Neural cell (in vitro differentiated cells): Measurements from ENCODE around the gene ADGRD1. TPM values are rescaled to one million over a fixed set of nuclear protein-coding genes. Genes with fewer than 3 reads are reported as not detected.

Experiments used
- H2AFZ ChIP-seq: fragments of 200-600, 300-800 bp; sonication (generic), shearing (Covaris generic); 2 replicates; pipeline ENCODE4 v1.6.0; 2014; ENCODE audit warnings: low read depth, mild to moderate bottlenecking, antibody characterized with exemption, low read length, moderate library complexity
- H3F3A ChIP-seq: fragments of 200-600 bp; shearing (Covaris generic); 2 replicates; pipeline ENCODE4 v1.6.1; 2016; ENCODE audit warnings: mild to moderate bottlenecking, moderate library complexity, mixed read lengths, antibody characterized with exemption, low read length; ENCODE audit not compliant: insufficient read depth, poor library complexity, severe bottlenecking
- H3K27ac ChIP-seq: fragments of 200-600, 300-800 bp; sonication (generic), shearing (Covaris generic); 2 replicates; pipeline ENCODE4 v1.5.1; 2014; ENCODE audit warnings: mild to moderate bottlenecking, low read length, moderate library complexity
- H3K27me3 ChIP-seq: fragments of 300-800, 200-600 bp; sonication (generic), shearing (Covaris generic); 2 replicates; pipeline ENCODE4 v1.6.0; 2014; ENCODE audit warnings: mild to moderate bottlenecking, low read depth, low read length, moderate library complexity; ENCODE audit not compliant: insufficient read depth
- H3K36me3 ChIP-seq: fragments of 300-800, 200-600 bp; sonication (generic), shearing (Covaris generic); 2 replicates; pipeline ENCODE4 v1.5.1; 2014; ENCODE audit warnings: mild to moderate bottlenecking, antibody characterized with exemption, low read length, moderate library complexity; ENCODE audit not compliant: insufficient read depth
- H3K4me2 ChIP-seq: fragments of 300-800, 200-600 bp; sonication (generic), shearing (Covaris generic); 2 replicates; pipeline ENCODE4 v1.6.0; 2014; ENCODE audit warnings: mild to moderate bottlenecking, low read length
- H3K4me3 ChIP-seq: fragments of 300-800, 200-600 bp; sonication (generic), shearing (Covaris generic); 2 replicates; pipeline ENCODE4 v1.5.1; 2014; ENCODE audit warnings: mild to moderate bottlenecking, low read length, moderate library complexity
- H3K79me2 ChIP-seq: fragments of 200-600 bp; shearing (Covaris generic); replicated peaks from 2 replicates; pipeline ENCODE4 v1.6.0; 2014; ENCODE audit warnings: mild to moderate bottlenecking, low read length, moderate library complexity; ENCODE audit not compliant: insufficient read depth
- H3K9ac ChIP-seq: fragments of 300-800, 200-600 bp; sonication (generic), shearing (Covaris generic); 2 replicates; pipeline ENCODE4 v1.6.1; 2016; ENCODE audit warnings: mild to moderate bottlenecking, low read length, mixed read lengths
- H3K9me2 ChIP-seq: fragments of 200-600 bp; shearing (Covaris generic); 2 replicates; pipeline ENCODE4 v1.6.1; 2016; ENCODE audit warnings: mild to moderate bottlenecking, low read length, mixed read lengths; ENCODE audit not compliant: insufficient read depth
- H3K9me3 ChIP-seq: fragments of 200-600, 300-800 bp; sonication (generic), shearing (Covaris generic); 2 replicates; pipeline ENCODE4 v1.6.1; 2016; ENCODE audit warnings: mild to moderate bottlenecking, mixed run types, low read length, moderate library complexity, mixed read lengths
- H4K20me1 ChIP-seq: fragments of 200-600 bp; shearing (Covaris generic); 2 replicates; pipeline ENCODE4 v1.6.1; 2016; ENCODE audit warnings: mild to moderate bottlenecking, mixed run types; ENCODE audit not compliant: insufficient read depth
- EP300 ChIP-seq: fragments of 450-650 bp; conservative IDR thresholded peaks from 2 replicates; pipeline ENCODE4 v1.6.1; 2014; ENCODE audit warnings: antibody characterized with exemption, mild to moderate bottlenecking, moderate library complexity; ENCODE audit not compliant: poor library complexity, severe bottlenecking
- EZH2 ChIP-seq: fragments of 200-600, 300-800 bp; shearing (Covaris generic), sonication (generic); IDR thresholded peaks from 2 replicates; pipeline ENCODE4 v1.6.1; 2014; ENCODE audit warnings: antibody characterized with exemption, low read length, borderline replicate concordance, mild to moderate bottlenecking; ENCODE audit not compliant: insufficient read depth, poor library complexity, severe bottlenecking
- MXI1 ChIP-seq: fragments of 450-650 bp; conservative IDR thresholded peaks from 2 replicates; pipeline ENCODE4 v1.6.1; 2014; ENCODE audit warnings: antibody characterized with exemption, mild to moderate bottlenecking; ENCODE audit not compliant: poor library complexity, severe bottlenecking
- POLR2AphosphoS5 ChIP-seq: IDR thresholded peaks from 2 replicates; pipeline ENCODE4 v1.6.1; 2012
- RAD21 ChIP-seq: fragments of 450-650 bp; conservative IDR thresholded peaks from 2 replicates; pipeline ENCODE4 v1.6.1; 2014; ENCODE audit warnings: antibody characterized with exemption, mild to moderate bottlenecking, moderate library complexity
- TAF1 ChIP-seq: IDR thresholded peaks from 2 replicates; pipeline ENCODE4 v1.6.1; 2012; ENCODE audit warnings: low read depth
- polyA plus RNA-seq: library from polyadenylated mRNA; depleted of rRNA; stranded (reverse); fragments of >200 nt; gene quantifications from 2 replicates; pipeline ENCODE4 v1.2.3, GENCODE V29; 2014
- TF ChIP-seq, protein P1 (sequence below): IDR thresholded peaks from 2 replicates; pipeline ENCODE4 v1.6.1; 2012; ENCODE audit warnings: borderline replicate concordance
- TF ChIP-seq, protein P2 (sequence below): fragments of 450-650 bp; IDR thresholded peaks from 2 replicates; pipeline ENCODE4 v1.5.1; 2014; ENCODE audit warnings: antibody characterized with exemption, mild to moderate bottlenecking, moderate library complexity; ENCODE audit not compliant: poor library complexity, severe bottlenecking

ADGRD1 gene
- polyA plus RNA-seq, 1 donor from 2014 or later: 1.7 TPM

DNA sequence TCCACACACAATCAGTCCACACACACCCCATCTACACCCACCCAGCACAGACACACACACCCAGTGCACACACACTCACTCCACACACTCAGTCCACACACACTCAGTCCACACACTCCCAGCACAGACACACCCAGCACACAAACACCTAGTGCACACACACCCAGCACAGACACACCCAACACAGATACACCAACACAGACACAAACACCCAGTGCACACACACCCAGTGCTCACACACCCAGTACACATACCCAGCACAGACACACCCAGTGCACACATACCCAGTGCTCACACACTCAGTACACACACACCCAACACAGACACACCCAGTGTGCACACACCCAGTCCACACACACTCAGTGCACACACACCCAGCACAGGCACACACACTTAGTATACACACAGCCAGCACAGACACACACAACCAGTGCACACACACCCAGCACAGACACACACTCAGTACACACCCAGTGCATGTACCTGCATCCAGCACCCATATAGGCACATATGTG lies 63.8 kb downstream of the ADGRD1 start:
- H3K9me3 ChIP-seq: no peaks in the 10 kb centered on the region
- no peaks in the 10 kb centered on the region for H3K79me2 ChIP-seq

DNA sequence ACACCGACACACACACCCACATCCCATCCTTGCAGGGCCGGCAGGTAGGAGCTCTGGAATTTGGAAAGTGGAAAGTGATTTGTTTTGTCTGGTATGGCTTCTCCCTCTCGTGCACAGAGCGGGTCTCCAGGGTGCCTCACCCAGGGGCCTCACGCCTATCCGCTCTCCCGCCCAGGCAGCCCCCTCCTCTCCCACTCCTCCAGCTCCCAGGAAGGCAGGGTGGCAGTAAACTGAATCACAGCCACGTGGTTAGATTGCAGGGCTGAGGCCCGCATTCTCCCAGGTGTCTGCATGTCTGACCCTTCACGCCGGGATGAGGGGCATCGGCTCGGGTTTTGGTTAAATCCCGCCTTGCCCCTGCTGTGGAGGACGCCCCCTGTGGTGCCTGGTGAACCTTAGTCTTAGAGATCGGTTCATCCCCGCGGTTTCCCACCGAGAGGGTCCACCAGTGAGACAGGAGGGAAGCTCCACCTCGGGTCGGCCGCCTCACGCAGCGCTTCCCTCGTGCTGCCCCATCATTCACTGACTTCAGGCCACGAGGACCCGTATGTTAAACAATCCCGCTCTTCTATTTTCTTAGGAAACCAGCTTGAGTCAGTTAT lies 64.4 kb downstream of the ADGRD1 start:
- Histone ChIP-seq H3K79me2 (no peaks in the 10 kb centered on the region), H3K9ac (no peak overlapping the region), H3K27ac (no peak overlapping the region), H3K4me2 (no peak overlapping the region), H3K4me3 (no peak overlapping the region), H3K27me3 (no peaks in the 10 kb centered on the region), H4K20me1 (no peaks in the 10 kb centered on the region), H3F3A (no peaks in the 10 kb centered on the region), H3K36me3 (no peaks in the 10 kb centered on the region), H3K9me3 (no peaks in the 10 kb centered on the region), H2AFZ (no peak overlapping the region), H3K9me2 (no peaks in the 10 kb centered on the region)
- TF ChIP-seq EZH2 (no peak), MXI1 (no peak), TAF1 (no peak), RAD21 (no peak), EP300 (no peak)
- TF ChIP-seq, protein P1, sequence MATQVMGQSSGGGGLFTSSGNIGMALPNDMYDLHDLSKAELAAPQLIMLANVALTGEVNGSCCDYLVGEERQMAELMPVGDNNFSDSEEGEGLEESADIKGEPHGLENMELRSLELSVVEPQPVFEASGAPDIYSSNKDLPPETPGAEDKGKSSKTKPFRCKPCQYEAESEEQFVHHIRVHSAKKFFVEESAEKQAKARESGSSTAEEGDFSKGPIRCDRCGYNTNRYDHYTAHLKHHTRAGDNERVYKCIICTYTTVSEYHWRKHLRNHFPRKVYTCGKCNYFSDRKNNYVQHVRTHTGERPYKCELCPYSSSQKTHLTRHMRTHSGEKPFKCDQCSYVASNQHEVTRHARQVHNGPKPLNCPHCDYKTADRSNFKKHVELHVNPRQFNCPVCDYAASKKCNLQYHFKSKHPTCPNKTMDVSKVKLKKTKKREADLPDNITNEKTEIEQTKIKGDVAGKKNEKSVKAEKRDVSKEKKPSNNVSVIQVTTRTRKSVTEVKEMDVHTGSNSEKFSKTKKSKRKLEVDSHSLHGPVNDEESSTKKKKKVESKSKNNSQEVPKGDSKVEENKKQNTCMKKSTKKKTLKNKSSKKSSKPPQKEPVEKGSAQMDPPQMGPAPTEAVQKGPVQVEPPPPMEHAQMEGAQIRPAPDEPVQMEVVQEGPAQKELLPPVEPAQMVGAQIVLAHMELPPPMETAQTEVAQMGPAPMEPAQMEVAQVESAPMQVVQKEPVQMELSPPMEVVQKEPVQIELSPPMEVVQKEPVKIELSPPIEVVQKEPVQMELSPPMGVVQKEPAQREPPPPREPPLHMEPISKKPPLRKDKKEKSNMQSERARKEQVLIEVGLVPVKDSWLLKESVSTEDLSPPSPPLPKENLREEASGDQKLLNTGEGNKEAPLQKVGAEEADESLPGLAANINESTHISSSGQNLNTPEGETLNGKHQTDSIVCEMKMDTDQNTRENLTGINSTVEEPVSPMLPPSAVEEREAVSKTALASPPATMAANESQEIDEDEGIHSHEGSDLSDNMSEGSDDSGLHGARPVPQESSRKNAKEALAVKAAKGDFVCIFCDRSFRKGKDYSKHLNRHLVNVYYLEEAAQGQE: no peak

More for the DNA sequence above, 63.8 kb downstream of the ADGRD1 start:
- Histone ChIP-seq H2AFZ (no peak overlapping the region), H3F3A (no peaks in the 10 kb centered on the region), H3K9ac (no peak overlapping the region), H3K4me2 (no peak overlapping the region), H3K9me2 (no peaks in the 10 kb centered on the region), H3K27ac (no peak overlapping the region), H3K27me3 (no peaks in the 10 kb centered on the region), H3K36me3 (no peaks in the 10 kb centered on the region), H3K4me3 (no peak overlapping the region), H4K20me1 (no peaks in the 10 kb centered on the region)
- no peak for TF ChIP-seq POLR2AphosphoS5
- no peak for TF ChIP-seq EZH2
- no peak for TF ChIP-seq EP300
- no peak for TF ChIP-seq TAF1

DNA sequence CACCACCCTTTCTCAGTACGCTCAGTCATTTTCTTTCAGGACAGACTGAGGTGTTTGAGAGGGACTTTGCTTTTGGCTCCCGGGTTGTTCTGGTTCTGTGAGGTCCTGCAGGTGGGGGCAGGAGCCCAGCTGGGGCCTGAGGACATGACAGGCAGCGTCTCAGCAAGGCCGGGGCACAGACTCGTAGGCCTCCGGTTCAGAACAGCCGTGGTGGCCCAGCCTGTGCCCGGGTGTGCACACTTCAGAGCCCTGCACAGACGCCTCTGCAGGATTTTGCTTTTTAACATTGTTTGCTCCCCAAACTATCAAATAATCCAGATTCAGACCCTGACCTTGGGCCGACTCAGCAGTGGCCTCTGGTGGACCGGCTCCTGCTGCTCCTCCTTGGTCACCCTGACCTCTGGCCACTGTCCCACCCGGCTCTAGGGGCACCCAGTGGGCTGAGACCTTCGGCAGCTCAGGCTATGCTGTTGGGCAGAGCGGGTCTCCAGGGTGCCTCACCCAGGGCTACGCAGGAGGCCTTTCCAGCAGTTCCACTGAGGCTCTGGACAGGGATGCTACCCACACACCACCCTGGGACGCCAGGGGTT lies 65.2 kb downstream of the ADGRD1 start:
- Histone ChIP-seq H4K20me1 (no peaks in the 10 kb centered on the region), H3K4me2 (no peak overlapping the region), H3F3A (no peaks in the 10 kb centered on the region), H3K9ac (no peak overlapping the region), H3K9me3 (no peaks in the 10 kb centered on the region), H3K4me3 (no peak overlapping the region), H3K27ac (no peak overlapping the region), H3K27me3 (no peaks in the 10 kb centered on the region), H2AFZ (no peak overlapping the region), H3K79me2 (no peaks in the 10 kb centered on the region), H3K36me3 (no peaks in the 10 kb centered on the region), H3K9me2 (no peaks in the 10 kb centered on the region)
- TF ChIP-seq, protein P1: no peak
- TF ChIP-seq MXI1 (no peak), EZH2 (no peak), TAF1 (no peak)
- TF ChIP-seq, protein P2, sequence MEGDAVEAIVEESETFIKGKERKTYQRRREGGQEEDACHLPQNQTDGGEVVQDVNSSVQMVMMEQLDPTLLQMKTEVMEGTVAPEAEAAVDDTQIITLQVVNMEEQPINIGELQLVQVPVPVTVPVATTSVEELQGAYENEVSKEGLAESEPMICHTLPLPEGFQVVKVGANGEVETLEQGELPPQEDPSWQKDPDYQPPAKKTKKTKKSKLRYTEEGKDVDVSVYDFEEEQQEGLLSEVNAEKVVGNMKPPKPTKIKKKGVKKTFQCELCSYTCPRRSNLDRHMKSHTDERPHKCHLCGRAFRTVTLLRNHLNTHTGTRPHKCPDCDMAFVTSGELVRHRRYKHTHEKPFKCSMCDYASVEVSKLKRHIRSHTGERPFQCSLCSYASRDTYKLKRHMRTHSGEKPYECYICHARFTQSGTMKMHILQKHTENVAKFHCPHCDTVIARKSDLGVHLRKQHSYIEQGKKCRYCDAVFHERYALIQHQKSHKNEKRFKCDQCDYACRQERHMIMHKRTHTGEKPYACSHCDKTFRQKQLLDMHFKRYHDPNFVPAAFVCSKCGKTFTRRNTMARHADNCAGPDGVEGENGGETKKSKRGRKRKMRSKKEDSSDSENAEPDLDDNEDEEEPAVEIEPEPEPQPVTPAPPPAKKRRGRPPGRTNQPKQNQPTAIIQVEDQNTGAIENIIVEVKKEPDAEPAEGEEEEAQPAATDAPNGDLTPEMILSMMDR: no peak
